PC-9 (cell line): Measurements from ENCODE around the gene NUB1.
"Not testable (repeated sequence)": the region's sequence is repeated elsewhere in the genome, so short reads cannot be mapped to it uniquely, and the experiment has no call there.

Experiments used
- EZH2 ChIP-seq: fragments of 200-600 bp; sonication (generic); IDR thresholded peaks from 2 replicates; pipeline ENCODE4 v1.8.0; 2017; ENCODE audit warnings: antibody characterized with exemption, low read depth
- TF ChIP-seq, protein P1 (sequence below): fragments of 200-600 bp; sonication (generic); conservative IDR thresholded peaks from 2 replicates; pipeline ENCODE4 v1.6.1; 2017; ENCODE audit warnings: mixed run types, antibody characterized with exemption, mild to moderate bottlenecking, moderate library complexity

- TF ChIP-seq, protein P1, sequence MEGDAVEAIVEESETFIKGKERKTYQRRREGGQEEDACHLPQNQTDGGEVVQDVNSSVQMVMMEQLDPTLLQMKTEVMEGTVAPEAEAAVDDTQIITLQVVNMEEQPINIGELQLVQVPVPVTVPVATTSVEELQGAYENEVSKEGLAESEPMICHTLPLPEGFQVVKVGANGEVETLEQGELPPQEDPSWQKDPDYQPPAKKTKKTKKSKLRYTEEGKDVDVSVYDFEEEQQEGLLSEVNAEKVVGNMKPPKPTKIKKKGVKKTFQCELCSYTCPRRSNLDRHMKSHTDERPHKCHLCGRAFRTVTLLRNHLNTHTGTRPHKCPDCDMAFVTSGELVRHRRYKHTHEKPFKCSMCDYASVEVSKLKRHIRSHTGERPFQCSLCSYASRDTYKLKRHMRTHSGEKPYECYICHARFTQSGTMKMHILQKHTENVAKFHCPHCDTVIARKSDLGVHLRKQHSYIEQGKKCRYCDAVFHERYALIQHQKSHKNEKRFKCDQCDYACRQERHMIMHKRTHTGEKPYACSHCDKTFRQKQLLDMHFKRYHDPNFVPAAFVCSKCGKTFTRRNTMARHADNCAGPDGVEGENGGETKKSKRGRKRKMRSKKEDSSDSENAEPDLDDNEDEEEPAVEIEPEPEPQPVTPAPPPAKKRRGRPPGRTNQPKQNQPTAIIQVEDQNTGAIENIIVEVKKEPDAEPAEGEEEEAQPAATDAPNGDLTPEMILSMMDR, result not testable (repeated sequence)
- TF ChIP-seq EZH2, result not testable (repeated sequence)
These were observed 37.4 kb upstream of the NUB1 start for GRCh38 chr7:151304251-151304650.
